G401 (cell line): ENCODE results near the gene TMEM229B. TPM values are rescaled to one million over a fixed set of nuclear protein-coding genes. Genes with fewer than 3 reads are reported as not detected.

Experiments used
- DNase-seq: peaks from one replicate; pipeline ENCODE4 v3.0.0-alpha.2; 2015; ENCODE audit warnings: low spot score
- in situ Hi-C: cut with HindIII; loops from 2 replicates; pipeline ENCODE4 v1.10.0; 2016; ENCODE audit warnings: low sequenced_read_pairs, mixed read lengths
- total RNA-seq: library from RNA; depleted of rRNA; stranded (reverse); fragments of >200 nt; shearing (Covaris generic); gene quantifications from 2 replicates; pipeline ENCODE4 v1.2.3, GENCODE V29; 2014; rRNA removed

TMEM229B gene
- total RNA-seq, result 0.18 and 0.41 TPM in 2 replicates

- in situ Hi-C loops, result no loop called here
- DNase-seq, result no peak
Observed at GRCh38 chr14:67487937-67488893, at the start of gene TMEM229B. Gene TMEM229B, minus strand, starts transcription at chr14:67488721. Its CDS starts 14,798 bp downstream, at chr14:67473923.

GRCh38 chr14:67537736-67538135 lies 49.2 kb upstream of the TMEM229B start:
- in situ Hi-C loops, result no loop called here
- DNase-seq, result peak; percentile 35

GRCh38 chr14:67536087-67536486 lies 47.6 kb upstream of the TMEM229B start:
- no peak for DNase-seq
- in situ Hi-C loops, result no loop called here

- DNase-seq, result peak; percentile 63
- in situ Hi-C loops, result no loop called here
Observed at GRCh38 chr14:67533754-67534085, 45.2 kb upstream of the TMEM229B start.

GRCh38 chr14:67532998-67533753 lies 44.7 kb upstream of the TMEM229B start, which contains the start of gene PLEKHH1:
Gene PLEKHH1, plus strand, starts transcription at chr14:67533290. Its CDS starts 8,578 bp downstream, at chr14:67541868.
- peak; percentile 79 for DNase-seq
- in situ Hi-C loops, result no loop called here

GRCh38 chr14:67532606-67532997 lies 44.1 kb upstream of the TMEM229B start:
- no peak for DNase-seq
- in situ Hi-C loops, result no loop called here

GRCh38 chr14:67529947-67530935 lies 41.7 kb upstream of the TMEM229B start:
- in situ Hi-C loops, result no loop called here
- DNase-seq, result no peak

GRCh38 chr14:67528276-67528675 lies 39.8 kb upstream of the TMEM229B start:
- DNase-seq, result no peak
- in situ Hi-C loops, result no loop called here

GRCh38 chr14:67527756-67528155 lies 39.2 kb upstream of the TMEM229B start:
- DNase-seq, result no peak
- in situ Hi-C loops, result no loop called here

GRCh38 chr14:67526676-67527459 lies 38.3 kb upstream of the TMEM229B start:
- in situ Hi-C loops, result no loop called here
- peak; percentile 90 for DNase-seq

GRCh38 chr14:67526181-67526580 lies 37.7 kb upstream of the TMEM229B start:
- peak; percentile 52 for DNase-seq
- in situ Hi-C loops, result no loop called here

- no peak for DNase-seq
- in situ Hi-C loops, result no loop called here
Observed at GRCh38 chr14:67525389-67525788, 36.9 kb upstream of the TMEM229B start.

- DNase-seq, result no peak
- in situ Hi-C loops, result no loop called here
Observed at GRCh38 chr14:67524634-67524963, 36.1 kb upstream of the TMEM229B start.

GRCh38 chr14:67523764-67524633 lies 35.5 kb upstream of the TMEM229B start:
- in situ Hi-C loops, result no loop called here

GRCh38 chr14:67522270-67522669 lies 33.7 kb upstream of the TMEM229B start:
- in situ Hi-C loops, result no loop called here

More at GRCh38 chr14:67523764-67524633, 35.5 kb upstream of the TMEM229B start:
- no peak for DNase-seq

GRCh38 chr14:67520482-67520881 lies 32.0 kb upstream of the TMEM229B start:
- in situ Hi-C loops, result no loop called here
- DNase-seq, result no peak

More at GRCh38 chr14:67522270-67522669, 33.7 kb upstream of the TMEM229B start:
- DNase-seq, result no peak

GRCh38 chr14:67519406-67519805 lies 30.9 kb upstream of the TMEM229B start:
- DNase-seq, result no peak
- in situ Hi-C loops, result no loop called here
